Measurements from ENCODE around the gene PGGT1B. TPM values are rescaled to one million over a fixed set of nuclear protein-coding genes. Genes with fewer than 3 reads are reported as not detected.

The PGGT1B gene
- total RNA-seq, 2 experiments from 2014 or later = 37.7 to 38.3 TPM

DNA sequence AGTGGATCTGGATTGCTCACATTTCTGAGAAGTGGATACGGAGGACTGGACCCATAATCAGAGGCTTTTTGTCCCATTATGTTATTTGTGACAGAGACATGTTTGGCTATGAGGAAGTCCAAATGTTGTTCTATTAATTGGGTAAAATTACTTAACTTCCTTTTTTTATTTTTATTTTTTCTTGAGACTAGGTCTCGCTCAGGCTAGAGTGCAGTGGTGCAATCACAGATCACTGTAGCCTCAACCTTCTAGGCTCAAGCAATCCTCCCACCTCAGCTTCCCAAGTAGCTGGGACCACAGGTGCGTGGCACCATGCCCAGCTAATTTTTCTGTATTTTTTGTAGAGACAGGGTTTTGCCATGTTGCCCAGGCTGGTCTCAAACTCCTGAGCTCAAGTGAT, 11.9 kb upstream of the PGGT1B start:
- POLR2A ChIA-PET = no interaction called here
- ATAC-seq = no peak
- intact Hi-C loops (cut with micrococcal nuclease) = no loop called here
- H3K27me3 Mint-ChIP-seq = no peaks in the 10 kb centered on the region
- no peak overlapping the region for H3K4me3 Mint-ChIP-seq
- H3K27ac Mint-ChIP-seq = no peak overlapping the region
- CTCF ChIA-PET = interaction anchor here (2.7 kb wide), 1 partner anchor 177 kb away, joined by 6 read pairs; no protein-coding TSS in a partner anchor
- H3K4me1 Mint-ChIP-seq (ENCODE audit: low read depth) = no peaks in the 10 kb centered on the region
- peaks cover 1% of the 10 kb centered on the region for H3K36me3 Mint-ChIP-seq (ENCODE audit: low read depth)
- H3K9me3 Mint-ChIP-seq = no peaks in the 10 kb centered on the region
- DNase-seq = no peak
- TF ChIP-seq, protein P1, sequence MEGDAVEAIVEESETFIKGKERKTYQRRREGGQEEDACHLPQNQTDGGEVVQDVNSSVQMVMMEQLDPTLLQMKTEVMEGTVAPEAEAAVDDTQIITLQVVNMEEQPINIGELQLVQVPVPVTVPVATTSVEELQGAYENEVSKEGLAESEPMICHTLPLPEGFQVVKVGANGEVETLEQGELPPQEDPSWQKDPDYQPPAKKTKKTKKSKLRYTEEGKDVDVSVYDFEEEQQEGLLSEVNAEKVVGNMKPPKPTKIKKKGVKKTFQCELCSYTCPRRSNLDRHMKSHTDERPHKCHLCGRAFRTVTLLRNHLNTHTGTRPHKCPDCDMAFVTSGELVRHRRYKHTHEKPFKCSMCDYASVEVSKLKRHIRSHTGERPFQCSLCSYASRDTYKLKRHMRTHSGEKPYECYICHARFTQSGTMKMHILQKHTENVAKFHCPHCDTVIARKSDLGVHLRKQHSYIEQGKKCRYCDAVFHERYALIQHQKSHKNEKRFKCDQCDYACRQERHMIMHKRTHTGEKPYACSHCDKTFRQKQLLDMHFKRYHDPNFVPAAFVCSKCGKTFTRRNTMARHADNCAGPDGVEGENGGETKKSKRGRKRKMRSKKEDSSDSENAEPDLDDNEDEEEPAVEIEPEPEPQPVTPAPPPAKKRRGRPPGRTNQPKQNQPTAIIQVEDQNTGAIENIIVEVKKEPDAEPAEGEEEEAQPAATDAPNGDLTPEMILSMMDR (IDR thresholded peaks at IDR 0.05) = no peak

- Mint-ChIP-seq H3K4me3 (no peak overlapping the region), H3K36me3 (ENCODE audit: low read depth) (peaks cover 1% of the 10 kb centered on the region), H3K27ac (no peak overlapping the region), H3K27me3 (no peaks in the 10 kb centered on the region), H3K9me3 (no peaks in the 10 kb centered on the region), H3K4me1 (ENCODE audit: low read depth) (no peaks in the 10 kb centered on the region)
- POLR2A ChIA-PET = no interaction called here
- no peak for ATAC-seq
- intact Hi-C loops (cut with micrococcal nuclease) = no loop called here
- TF ChIP-seq, protein P1 (IDR thresholded peaks at IDR 0.05) = no peak
- CTCF ChIA-PET = no interaction called here
- DNase-seq = no peak
Measured at GRCh38 chr5:115272297-115272958, 9.8 kb upstream of the PGGT1B start.

- ATAC-seq = no peak
- CTCF ChIA-PET = no interaction called here
- Mint-ChIP-seq H3K9me3 (no peaks in the 10 kb centered on the region), H3K4me1 (ENCODE audit: low read depth) (no peaks in the 10 kb centered on the region), H3K27me3 (no peaks in the 10 kb centered on the region), H3K27ac (no peak overlapping the region), H3K4me3 (no peak overlapping the region), H3K36me3 (ENCODE audit: low read depth) (peaks cover 1% of the 10 kb centered on the region)
- POLR2A ChIA-PET = no interaction called here
- no peak for DNase-seq
- TF ChIP-seq, protein P1 (IDR thresholded peaks at IDR 0.05) = no peak
- intact Hi-C loops (cut with micrococcal nuclease) = no loop called here
Measured at GRCh38 chr5:115271295-115272050, 8.8 kb upstream of the PGGT1B start.

DNA sequence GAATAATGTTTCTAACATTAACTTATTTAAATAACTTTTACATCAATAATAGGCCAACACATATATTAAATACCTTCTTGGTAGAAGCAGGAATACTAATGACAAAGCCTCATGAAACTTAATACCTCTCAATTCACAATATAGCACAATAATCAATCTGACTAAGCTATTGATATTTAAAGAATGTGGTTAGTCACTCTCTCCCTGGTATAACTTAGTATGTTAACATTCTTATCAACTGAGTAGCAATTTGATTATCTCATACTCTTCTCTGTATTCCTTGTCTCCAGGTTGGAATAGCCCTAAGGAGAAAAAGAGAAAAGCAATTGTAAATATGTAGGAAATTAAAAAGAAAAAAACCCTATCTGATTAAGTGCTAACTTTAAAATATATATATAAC, 4.9 kb upstream of the PGGT1B start:
- TF ChIP-seq, protein P1 (IDR thresholded peaks at IDR 0.05) = no peak
- no peak overlapping the region for H3K4me3 Mint-ChIP-seq
- no peak for DNase-seq
- H3K36me3 Mint-ChIP-seq (ENCODE audit: low read depth) = no peaks in the 10 kb centered on the region
- CTCF ChIA-PET = no interaction called here
- H3K9me3 Mint-ChIP-seq = no peaks in the 10 kb centered on the region
- no peak for ATAC-seq
- intact Hi-C loops (cut with micrococcal nuclease) = no loop called here
- H3K27me3 Mint-ChIP-seq = no peaks in the 10 kb centered on the region
- POLR2A ChIA-PET = no interaction called here
- H3K4me1 Mint-ChIP-seq (ENCODE audit: low read depth) = peaks cover 6% of the 10 kb centered on the region
- no peak overlapping the region for H3K27ac Mint-ChIP-seq

GRCh38 chr5:115265220-115265619, 2.5 kb upstream of the PGGT1B start:
- intact Hi-C loops (cut with micrococcal nuclease) = no loop called here
- H3K36me3 Mint-ChIP-seq (ENCODE audit: low read depth) = no peaks in the 10 kb centered on the region

More at GRCh38 chr5:115265220-115265619, 2.5 kb upstream of the PGGT1B start:
- Mint-ChIP-seq H3K4me3 (no peak overlapping the region), H3K4me1 (ENCODE audit: low read depth) (peaks cover 14% of the 10 kb centered on the region), H3K27ac (no peak overlapping the region), H3K9me3 (no peaks in the 10 kb centered on the region), H3K27me3 (no peaks in the 10 kb centered on the region)
- POLR2A ChIA-PET = no interaction called here
- DNase-seq = no peak
- ATAC-seq = no peak
- CTCF ChIA-PET = interaction anchor here (0.7 to 1.1 kb wide), 3 partner anchors 11 to 167 kb away, joined by 3 read pairs; no protein-coding TSS in a partner anchor
- TF ChIP-seq, protein P1 (IDR thresholded peaks at IDR 0.05) = no peak

All from activated CD8-positive, alpha-beta T cell treated with anti-CD3 and anti-CD28 coated beads for 36 hours (primary cell).